Inflammatory macrophage (primary cell): ENCODE measurements around the gene DIO2.

Experiments used
- DNase-seq, 2 donors: peaks; one replicate each; pipeline ENCODE4 v3.0.0-alpha.2; 2020 to 2022

The DIO2 gene

DNA sequence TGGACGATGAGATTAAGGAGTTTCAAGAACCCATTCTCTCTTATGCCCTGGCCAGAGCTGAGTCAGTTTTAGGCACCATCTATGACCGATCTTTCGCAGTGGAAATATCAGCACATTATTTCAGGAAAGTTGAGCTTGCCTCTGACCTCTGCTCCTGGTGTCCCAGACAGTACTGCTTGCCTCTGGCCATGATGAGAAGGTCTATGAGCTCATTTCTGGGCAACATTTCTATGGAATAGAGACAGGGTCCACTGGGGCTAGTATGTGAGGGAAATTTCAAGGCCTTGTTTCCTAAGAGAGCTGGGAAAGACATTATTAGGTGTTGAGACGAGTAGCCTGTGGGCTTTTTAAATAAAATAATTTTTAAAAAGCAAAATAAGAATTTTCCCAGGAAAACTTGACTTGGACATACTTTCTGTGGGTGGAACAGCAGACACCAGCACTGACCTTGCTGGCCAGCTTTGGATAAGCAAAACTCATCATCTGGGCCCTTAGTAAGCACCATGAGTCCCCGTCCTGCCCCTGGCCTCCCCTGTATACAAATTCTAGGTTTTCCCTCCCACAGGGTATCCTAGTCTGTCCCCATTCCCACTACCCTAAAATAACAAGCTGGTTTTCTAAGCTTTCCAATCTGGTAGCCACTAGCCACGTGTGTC lies 43.4 kb downstream of the DIO2 start:
- DNase-seq = no peak

DNA sequence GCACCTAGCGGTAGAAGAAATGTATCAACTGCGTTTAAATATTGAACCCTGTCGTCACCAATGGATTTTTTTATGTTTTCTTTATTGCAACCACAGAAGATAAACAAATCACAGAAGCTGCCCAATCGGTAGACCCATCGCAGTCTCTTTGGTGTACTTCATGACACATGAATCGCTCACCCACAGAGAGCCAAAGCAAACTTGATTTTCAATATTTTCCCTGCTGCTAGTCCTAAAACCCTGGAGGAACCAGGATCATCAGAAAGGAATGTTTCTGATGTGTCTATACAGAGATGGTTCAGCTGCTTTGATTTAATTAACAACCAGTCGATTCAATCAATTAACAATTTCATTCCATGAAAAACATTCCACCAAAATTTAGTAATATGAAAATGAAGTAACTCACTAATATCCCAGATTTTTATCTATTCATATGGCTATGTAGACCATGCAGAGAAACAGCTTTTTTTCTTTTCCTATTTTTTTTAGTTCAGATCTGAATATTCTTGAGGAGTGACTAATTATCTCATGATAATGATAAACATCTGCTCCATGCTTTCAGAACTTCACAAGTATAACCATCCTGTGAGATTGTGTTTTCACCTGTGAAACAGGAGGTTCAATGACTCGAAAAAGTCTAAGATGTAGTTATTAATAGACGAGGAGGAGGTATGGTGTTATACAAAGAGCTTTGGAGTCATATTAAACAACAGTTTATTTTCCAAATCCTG lies 46.1 kb downstream of the DIO2 start:
- no peak for DNase-seq

DNA sequence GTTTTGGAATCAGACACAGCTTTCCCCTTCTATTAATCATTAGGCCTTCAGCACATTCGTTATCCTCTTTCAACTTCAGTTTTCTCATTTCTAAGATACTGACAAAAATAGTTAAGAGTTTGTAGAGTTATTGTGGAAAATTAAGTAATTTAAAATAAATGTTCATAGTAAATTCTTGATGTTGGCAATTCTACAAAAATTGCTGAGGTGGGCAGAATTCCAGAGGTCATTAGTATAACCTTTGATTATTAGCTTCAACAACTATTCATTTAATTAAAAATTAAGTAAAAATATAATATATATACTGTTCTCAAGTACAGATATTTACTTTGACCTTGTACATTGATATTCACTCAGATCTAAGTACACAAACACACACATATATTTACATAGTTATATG lies 58.5 kb downstream of the DIO2 start:
- DNase-seq = no peak

DNA sequence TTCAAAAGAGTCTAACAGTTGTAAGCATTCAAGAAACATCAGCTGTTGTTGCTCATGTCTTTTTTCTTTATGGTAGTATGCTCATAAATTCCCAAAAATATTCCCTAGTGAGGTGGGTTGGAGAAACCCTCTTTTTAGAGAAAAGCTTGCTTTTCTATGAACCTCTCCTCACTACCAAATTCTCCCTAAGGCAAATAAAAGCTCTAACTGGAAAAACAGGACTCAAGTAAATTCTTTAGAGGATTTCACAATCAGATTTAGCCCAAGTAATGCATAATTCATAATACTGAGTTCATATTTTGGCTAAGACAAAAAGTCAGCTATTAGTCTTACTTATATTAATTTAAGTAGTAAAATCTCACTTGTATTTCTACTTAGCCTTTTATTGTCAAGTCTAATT lies 59.1 kb downstream of the DIO2 start:
- DNase-seq = no peak

DNA sequence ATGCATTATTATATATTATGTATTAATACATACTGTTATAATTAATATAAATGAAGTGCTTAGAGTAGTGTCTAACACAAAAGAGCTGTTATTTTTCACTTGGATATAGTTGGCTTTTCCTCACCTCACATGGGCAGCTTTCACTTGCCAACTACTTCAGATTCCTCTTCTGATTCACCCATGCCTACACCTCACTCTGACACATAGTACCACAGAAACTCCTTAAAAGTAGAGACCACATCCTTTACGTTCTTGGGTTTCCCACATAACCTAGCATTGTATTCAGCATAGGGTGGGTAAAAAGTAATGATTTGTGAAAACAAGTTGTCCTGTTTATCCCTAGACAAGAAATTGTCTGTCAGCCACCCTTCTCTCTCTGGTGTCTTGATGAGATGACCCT lies 61.0 kb downstream of the DIO2 start:
- DNase-seq = no peak
